Measurements from ENCODE around the gene UBA52. TPM values are rescaled to one million over a fixed set of nuclear protein-coding genes. Genes with fewer than 3 reads are reported as not detected.

The UBA52 gene
- total RNA-seq, 1 experiment from 2014 or later: 1,284 TPM

- DNase-seq (ENCODE audit: low read depth, low spot score): no peak
Measured at GRCh38 chr19:18612051-18612771, 40.6 kb downstream of the UBA52 start.

GRCh38 chr19:18612772-18613588 lies 41.3 kb downstream of the UBA52 start, which contains the start of gene TMEM59L:
TMEM59L (plus strand) TSS chr19:18612870; CDS start chr19:18612959, 89 bp downstream.
- in situ Hi-C loops (cut with HindIII; ENCODE audit: low pct_unique_long_range_greater_than_20kb, low sequenced_read_pairs): no loop called here

More at GRCh38 chr19:18612051-18612771, 40.6 kb downstream of the UBA52 start:
- in situ Hi-C loops (cut with HindIII; ENCODE audit: low pct_unique_long_range_greater_than_20kb, low sequenced_read_pairs): no loop called here

GRCh38 chr19:18613589-18614234 lies 42.1 kb downstream of the UBA52 start:
- DNase-seq (ENCODE audit: low read depth, low spot score): no peak
- in situ Hi-C loops (cut with HindIII; ENCODE audit: low pct_unique_long_range_greater_than_20kb, low sequenced_read_pairs): no loop called here

More at GRCh38 chr19:18612772-18613588, 41.3 kb downstream of the UBA52 start, which contains the start of gene TMEM59L:
- no peak for DNase-seq (ENCODE audit: low read depth, low spot score)

- no peak for DNase-seq (ENCODE audit: low read depth, low spot score)
- in situ Hi-C loops (cut with HindIII; ENCODE audit: low pct_unique_long_range_greater_than_20kb, low sequenced_read_pairs): no loop called here
Measured at GRCh38 chr19:18616023-18616422, 44.4 kb downstream of the UBA52 start.

- in situ Hi-C loops (cut with HindIII; ENCODE audit: low pct_unique_long_range_greater_than_20kb, low sequenced_read_pairs): no loop called here
- no peak for DNase-seq (ENCODE audit: low read depth, low spot score)
Measured at GRCh38 chr19:18617562-18617961, 45.9 kb downstream of the UBA52 start.

GRCh38 chr19:18618236-18618635 lies 46.6 kb downstream of the UBA52 start:
- in situ Hi-C loops (cut with HindIII; ENCODE audit: low pct_unique_long_range_greater_than_20kb, low sequenced_read_pairs): no loop called here
- DNase-seq (ENCODE audit: low read depth, low spot score): no peak

GRCh38 chr19:18620311-18620710 lies 48.7 kb downstream of the UBA52 start:
- in situ Hi-C loops (cut with HindIII; ENCODE audit: low pct_unique_long_range_greater_than_20kb, low sequenced_read_pairs): no loop called here
- no peak for DNase-seq (ENCODE audit: low read depth, low spot score)

- in situ Hi-C loops (cut with HindIII; ENCODE audit: low pct_unique_long_range_greater_than_20kb, low sequenced_read_pairs): no loop called here
- no peak for DNase-seq (ENCODE audit: low read depth, low spot score)
Measured at GRCh38 chr19:18620902-18621301, 49.2 kb downstream of the UBA52 start.

GRCh38 chr19:18626906-18627305 lies 55.2 kb downstream of the UBA52 start:
- in situ Hi-C loops (cut with HindIII; ENCODE audit: low pct_unique_long_range_greater_than_20kb, low sequenced_read_pairs): no loop called here
- DNase-seq (ENCODE audit: low read depth, low spot score): no peak

Other genes starting within 250 kb of the UBA52 start
- gene LSM4, start 248.8 kb upstream of the UBA52 start, total RNA-seq (2014; rRNA removed; shearing (Covaris generic)): 221 and 250 TPM in 2 replicates
- gene PGPEP1, start 231.3 kb upstream of the UBA52 start, total RNA-seq (2014; rRNA removed; shearing (Covaris generic)): 8.1 and 10.5 TPM in 2 replicates
- gene GDF15, start 185.7 kb upstream of the UBA52 start, total RNA-seq (2014; rRNA removed; shearing (Covaris generic)): 873 and 1,003 TPM in 2 replicates
- gene LRRC25, start 174.2 kb upstream of the UBA52 start, total RNA-seq (2014; rRNA removed; shearing (Covaris generic)): not detected in 2 replicates
- 18.9 and 25.7 TPM in 2 replicates for gene SSBP4, start 152.5 kb upstream of the UBA52 start, total RNA-seq (2014; rRNA removed; shearing (Covaris generic))
- 8.3 and 12.7 TPM in 2 replicates for gene ISYNA1, start 133.7 kb upstream of the UBA52 start, total RNA-seq (2014; rRNA removed; shearing (Covaris generic))
- 4.0 and 4.7 TPM in 2 replicates for gene ELL, start 49.8 kb upstream of the UBA52 start, total RNA-seq (2014; rRNA removed; shearing (Covaris generic))
- 151 and 174 TPM in 2 replicates for gene FKBP8, start 28.3 kb upstream of the UBA52 start, total RNA-seq (2014; rRNA removed; shearing (Covaris generic))
- 70.6 and 74.1 TPM in 2 replicates for gene KXD1, start 14.0 kb upstream of the UBA52 start, total RNA-seq (2014; rRNA removed; shearing (Covaris generic))
- gene REX1BD, start 16.9 kb downstream of the UBA52 start, total RNA-seq (2014; rRNA removed; shearing (Covaris generic)): 25.0 and 28.8 TPM in 2 replicates
- 0.32 and 2.6 TPM in 2 replicates for gene CRLF1, start 34.9 kb downstream of the UBA52 start, total RNA-seq (2014; rRNA removed; shearing (Covaris generic))
- 0.08 TPM in 1 of 2 replicates, not detected in the other for gene TMEM59L, start 41.0 kb downstream of the UBA52 start, total RNA-seq (2014; rRNA removed; shearing (Covaris generic))
- 0.77 and 1.3 TPM in 2 replicates for gene KLHL26, start 65.2 kb downstream of the UBA52 start, total RNA-seq (2014; rRNA removed; shearing (Covaris generic))
- 0.95 and 1.2 TPM in 2 replicates for gene CRTC1, start 111.8 kb downstream of the UBA52 start, total RNA-seq (2014; rRNA removed; shearing (Covaris generic))
- gene COMP, start 219.4 kb downstream of the UBA52 start, total RNA-seq (2014; rRNA removed; shearing (Covaris generic)): not detected in 2 replicates

Measured in SK-MEL-5 (cell line).